Measurements from ENCODE around the gene C11orf24. TPM values are rescaled to one million over a fixed set of nuclear protein-coding genes. Genes with fewer than 3 reads are reported as not detected.
"Not testable (repeated sequence)": the region's sequence is repeated elsewhere in the genome, so short reads cannot be mapped to it uniquely, and the experiment has no call there.

Gene C11orf24
- total RNA-seq, 2 donors from 2014 or later, result 68.8 to 76.3 TPM

DNA sequence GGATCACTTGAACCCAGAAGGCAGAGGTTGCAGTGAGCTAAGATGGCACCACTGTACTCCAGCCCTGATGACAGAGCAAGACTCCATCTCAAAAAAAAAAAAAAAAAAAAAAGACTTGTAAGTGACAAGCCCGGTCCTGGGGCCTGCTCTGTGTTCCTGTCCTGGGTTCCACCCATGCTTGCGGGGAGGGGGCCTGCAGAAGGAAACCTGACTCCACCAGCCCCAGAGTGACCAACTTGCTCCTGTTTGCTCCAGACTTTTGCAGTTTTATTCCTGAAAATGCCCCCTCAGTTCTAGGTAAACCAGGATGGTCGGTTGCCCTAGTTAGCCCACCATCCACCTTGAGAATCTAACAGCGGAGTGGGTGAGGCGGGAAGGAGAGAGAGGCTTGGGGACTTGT is 30.5 kb upstream of the C11orf24 start:
- intact Hi-C loops (cut with DNase I, micrococcal nuclease), result loop anchor here in 1 of 2 donors (10.0 kb wide), 1 partner anchor 83 kb away; no protein-coding TSS in a partner anchor
- DNase-seq (no peak), ATAC-seq (no peak)

DNA sequence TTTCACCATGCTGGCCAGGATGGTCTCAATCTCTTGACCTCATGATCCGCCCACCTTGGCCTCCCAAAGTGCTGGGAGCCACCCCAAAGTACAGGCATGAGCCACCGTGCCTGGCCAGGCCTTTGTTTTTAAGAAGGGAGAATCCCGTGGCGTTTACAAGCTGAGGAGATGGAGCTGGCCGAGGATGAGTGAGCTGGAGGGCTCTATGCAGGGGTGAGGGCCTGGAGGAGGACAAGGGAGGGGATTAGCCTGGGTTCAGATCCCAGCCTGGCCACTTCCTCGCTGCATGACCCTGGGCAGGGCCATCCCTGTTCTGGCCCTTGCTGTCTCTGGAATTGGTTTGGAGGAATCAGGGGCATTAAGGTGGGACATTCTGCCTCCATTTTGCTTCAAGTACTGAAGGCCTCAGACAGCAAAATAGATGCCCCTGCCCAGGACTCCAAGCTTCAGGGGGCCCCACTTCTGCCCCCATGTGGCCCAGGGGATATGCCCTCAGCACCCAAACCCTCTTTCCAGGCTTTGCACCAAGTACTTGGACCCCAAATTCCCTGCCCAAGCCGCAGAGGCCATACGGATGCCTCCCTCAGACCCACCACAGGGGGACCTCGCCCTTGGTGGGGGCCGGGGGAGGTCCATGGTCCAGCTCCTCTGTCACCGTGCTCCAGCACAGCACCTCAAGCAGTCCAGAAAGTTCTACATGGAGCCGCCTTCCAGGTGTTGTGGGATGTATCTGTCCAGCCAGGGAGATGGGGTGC is 28.5 kb upstream of the C11orf24 start:
- no peak for ATAC-seq
- no peak for DNase-seq
- intact Hi-C loops (cut with DNase I, micrococcal nuclease), result loop anchor here in 1 of 2 donors (10.0 kb wide), 1 partner anchor 85 kb away; no protein-coding TSS in a partner anchor

DNA sequence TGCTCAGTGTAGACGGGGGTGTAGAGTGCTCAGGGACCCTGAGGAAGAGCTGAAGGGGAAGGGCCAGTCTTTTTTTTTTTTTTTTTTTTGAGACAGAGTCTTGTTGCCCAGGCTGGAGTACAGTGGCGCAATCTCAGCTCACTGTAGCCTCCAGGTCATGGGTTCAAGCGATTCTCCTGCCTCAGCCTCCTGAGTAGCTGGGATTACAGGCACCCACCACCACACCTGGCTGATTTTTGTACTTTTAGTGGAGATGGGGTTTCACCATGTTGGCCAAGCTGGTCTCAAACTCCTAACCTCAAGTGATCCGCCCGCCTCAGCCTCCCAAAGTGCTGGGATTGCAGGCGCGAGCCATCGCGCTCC is 27.7 kb upstream of the C11orf24 start:
- intact Hi-C loops (cut with DNase I, micrococcal nuclease), result loop anchor here in 1 of 2 donors (5.0 kb wide), 1 partner anchor 42 kb away; no protein-coding TSS in a partner anchor
- ATAC-seq, DNase-seq: not testable (repeated sequence)

DNA sequence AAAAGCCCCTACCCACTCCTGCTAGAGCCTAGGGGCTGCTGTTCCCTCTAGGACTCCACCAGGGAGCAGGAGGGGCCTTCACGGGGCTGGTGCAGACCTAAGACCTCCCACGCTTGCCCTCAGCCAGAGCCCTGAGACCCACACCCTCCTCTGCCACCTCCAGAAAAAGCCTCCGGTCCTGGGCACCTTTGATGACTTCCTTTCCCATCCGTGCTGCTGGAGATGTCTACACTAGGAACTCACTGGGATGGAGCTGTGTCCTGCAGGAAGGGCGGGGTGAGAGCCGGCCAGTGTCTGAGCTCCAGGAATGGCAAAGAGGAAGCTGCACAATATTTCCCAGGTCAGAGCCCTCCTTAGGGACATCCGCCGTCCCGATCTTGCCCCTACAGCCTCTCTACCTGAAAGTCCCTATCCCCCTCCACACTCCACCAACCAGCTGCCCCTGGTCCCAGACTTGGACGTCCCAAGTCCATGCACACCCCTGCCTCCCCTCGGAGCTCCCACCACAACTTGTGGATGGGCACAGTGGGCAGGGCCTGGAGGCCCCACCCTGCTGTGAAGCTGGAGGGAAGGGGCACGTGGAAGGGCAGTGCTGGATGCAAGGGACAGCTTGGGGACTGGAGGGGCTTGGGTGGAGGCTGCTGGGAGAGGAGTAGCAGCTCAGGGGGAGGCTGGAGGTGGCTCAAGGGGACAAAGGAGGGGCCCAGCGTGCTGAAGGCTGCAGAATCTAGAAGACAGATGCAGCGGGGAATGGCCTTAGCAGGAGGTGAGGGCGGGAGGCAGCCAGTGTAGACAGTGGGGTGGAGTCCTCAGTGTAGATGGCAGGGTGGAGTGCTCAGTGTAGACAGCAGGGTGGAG is 27.1 kb upstream of the C11orf24 start:
- ATAC-seq, result peak; percentile 56
- DNase-seq, result peak; percentile 59 to 71
- intact Hi-C loops (cut with DNase I, micrococcal nuclease), result loop anchor here in 1 of 2 donors (5.0 kb wide), 1 partner anchor 42 kb away; no protein-coding TSS in a partner anchor

DNA sequence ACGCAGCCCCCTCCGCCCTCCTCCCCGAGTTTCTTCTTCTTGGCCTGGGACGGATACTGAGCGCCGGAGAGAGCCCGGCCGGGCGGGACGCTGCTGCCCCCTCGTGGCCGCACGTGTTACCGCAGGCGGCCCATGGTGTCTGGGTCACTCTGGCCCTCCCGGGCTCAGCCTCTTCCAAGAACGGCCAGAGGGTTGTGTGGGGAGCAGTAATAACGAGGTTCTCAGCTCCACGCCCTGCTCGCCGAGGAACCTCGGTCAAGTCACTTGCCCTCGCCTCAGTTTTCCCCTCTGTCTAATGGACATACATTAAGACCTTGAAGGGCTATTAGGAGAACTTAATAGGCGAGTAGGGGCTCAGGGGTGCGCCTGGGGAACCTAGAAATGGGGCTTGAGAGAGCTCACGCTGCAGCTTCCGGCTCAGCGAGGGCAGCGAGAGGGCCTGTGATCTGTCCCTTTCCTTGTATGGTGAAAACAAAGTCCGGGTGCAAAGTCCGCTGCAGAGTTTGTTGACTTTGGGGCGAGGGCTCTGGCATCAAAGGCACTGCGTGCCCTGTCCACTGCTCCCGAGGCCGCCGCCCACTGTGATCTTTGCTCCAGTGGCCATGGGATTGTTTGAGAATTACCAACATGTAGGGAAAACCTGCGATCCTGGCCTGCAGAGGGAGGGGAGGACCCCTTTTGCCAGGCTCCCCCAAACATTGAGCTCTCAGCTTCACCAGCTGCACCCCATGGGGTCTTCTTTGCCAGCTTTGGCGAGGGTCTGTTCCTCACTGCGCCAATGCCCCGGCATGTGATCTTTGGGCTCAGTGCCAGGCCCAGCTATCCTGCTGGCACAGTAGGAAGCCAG is 26.3 kb upstream of the C11orf24 start:
- ATAC-seq (peak; percentile 77), DNase-seq (peak; percentile 90 to 94)
- intact Hi-C loops (cut with DNase I, micrococcal nuclease), result loop anchor here (2.0 to 5.0 kb wide), 2 partner anchors 41 kb away; no protein-coding TSS in a partner anchor

DNA sequence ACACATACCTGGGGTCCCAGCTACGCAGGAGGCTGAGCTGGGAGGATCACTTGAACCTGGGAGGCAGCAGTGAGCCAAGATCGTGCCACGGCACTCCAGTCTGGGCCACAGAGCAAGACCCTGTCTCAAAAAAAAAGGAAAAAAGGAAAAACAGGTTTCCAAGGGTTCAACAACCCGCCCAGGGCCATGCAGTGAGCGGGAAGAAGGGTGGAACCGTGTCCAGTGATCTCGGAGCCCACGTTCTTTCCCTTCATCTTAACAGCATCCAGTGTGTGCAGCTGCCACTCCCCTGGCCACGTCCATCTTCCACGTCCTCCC is 25.7 kb upstream of the C11orf24 start:
- DNase-seq (no peak), ATAC-seq (no peak)
- intact Hi-C loops (cut with DNase I, micrococcal nuclease), result loop anchor here (2.0 to 5.0 kb wide), 2 partner anchors 40 to 41 kb away; no protein-coding TSS in a partner anchor

DNA sequence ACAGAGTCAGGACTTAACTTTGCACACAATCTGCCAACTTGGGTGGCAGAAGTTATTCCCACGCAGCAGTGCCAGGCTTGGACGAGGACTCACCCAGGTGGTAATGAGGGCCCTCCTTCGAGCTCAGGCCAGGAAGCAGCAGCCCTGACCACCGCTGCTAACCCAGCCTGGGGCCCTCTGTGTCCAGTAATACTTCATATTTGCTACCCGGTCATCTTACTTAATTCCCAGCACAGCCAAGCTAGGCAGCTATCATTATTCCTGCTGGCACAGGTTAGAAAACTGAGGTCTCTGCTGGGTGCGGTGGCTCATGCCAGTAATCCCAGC is 25.2 kb upstream of the C11orf24 start:
- intact Hi-C loops (cut with DNase I, micrococcal nuclease), result loop anchor here (2.0 to 5.0 kb wide), 2 partner anchors 40 kb away; no protein-coding TSS in a partner anchor
- no peak for ATAC-seq

DNA sequence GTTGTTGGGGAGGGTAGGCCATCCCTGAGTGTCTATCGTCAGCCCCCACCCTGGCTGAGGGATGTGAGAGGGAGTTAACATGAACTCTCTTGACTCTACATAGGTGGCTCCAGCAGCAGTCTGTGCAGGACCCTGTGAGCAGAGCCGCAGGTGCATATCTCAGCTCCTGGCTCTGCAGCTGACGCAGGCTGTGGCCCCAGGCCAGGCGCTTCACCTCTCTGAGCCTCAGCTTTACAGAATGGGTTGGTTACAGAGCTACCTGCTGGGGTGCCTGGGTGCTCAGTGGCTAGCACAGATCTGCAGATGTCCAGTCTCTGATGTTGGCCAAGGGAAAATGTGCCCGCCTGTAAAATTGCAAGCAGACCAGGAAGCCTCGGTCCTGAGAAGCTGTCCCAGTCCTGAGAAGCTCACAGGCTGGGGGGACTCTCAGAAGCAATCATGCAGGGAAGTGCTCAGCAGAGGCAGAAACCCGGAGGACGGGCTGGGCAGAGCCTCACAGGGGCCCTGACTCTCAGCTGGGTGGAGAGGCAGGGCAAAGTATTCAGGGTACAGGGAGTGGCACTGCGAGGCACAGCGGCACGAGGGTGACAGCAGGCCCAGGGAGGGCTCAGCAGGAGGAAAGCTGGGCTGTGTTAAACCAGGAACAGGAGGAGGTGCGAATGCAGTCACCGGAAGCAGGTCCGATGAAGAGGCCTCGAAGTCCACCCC is 24.7 kb upstream of the C11orf24 start:
- intact Hi-C loops (cut with DNase I, micrococcal nuclease), result loop anchor here (2.0 to 5.0 kb wide), 2 partner anchors 39 to 40 kb away; no protein-coding TSS in a partner anchor
- ATAC-seq, result peak; percentile 63

More for the DNA sequence above, 25.2 kb upstream of the C11orf24 start:
- DNase-seq, result no peak

DNA sequence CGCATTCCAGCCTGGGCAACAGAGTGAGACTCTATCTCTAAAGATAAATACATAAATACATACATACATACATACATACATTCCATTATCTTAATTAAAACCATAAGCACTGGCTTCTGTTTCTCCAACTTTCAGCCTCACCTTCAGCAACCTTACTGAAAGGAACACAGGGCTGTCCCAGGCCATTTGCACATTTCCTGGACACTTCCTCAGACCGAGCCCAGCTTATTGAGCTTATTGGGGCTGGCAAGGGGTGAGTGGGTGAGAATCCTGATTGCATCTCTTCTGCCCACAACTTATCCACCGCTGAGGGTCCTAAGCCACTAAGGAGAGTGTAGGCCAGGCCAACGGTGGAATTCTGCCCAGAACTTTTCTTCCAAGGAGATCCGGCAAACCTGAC is 24.2 kb upstream of the C11orf24 start:
- intact Hi-C loops (cut with DNase I, micrococcal nuclease), result loop anchor here (2.0 to 5.0 kb wide), 2 partner anchors 39 kb away; no protein-coding TSS in a partner anchor
- DNase-seq (no peak), ATAC-seq (no peak)

More for the DNA sequence above, 24.7 kb upstream of the C11orf24 start:
- DNase-seq, result peak; percentile 58 to 71

DNA sequence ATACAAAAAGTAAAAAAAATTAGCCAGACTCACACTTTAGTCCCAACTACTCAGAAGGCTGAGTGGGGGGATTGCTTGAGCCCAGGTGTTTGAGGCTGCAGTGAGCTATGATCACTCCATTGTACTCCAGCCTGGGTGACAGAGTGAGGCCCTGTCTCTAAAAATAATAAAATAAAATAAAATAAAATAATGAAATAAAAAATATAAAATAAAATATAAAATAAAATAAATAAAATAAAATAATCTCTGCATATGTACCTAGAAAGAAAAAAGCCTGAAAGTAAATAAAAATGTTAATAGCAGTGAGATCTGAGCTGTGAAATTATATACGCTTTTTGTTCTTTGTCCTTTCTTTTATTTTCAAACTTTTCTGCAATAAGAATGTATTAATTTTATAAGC is 23.5 kb upstream of the C11orf24 start:
- intact Hi-C loops (cut with DNase I, micrococcal nuclease), result loop anchor here in 1 of 2 donors (5.0 kb wide), 1 partner anchor 38 kb away; no protein-coding TSS in a partner anchor
- ATAC-seq (no peak), DNase-seq (no peak)

DNA sequence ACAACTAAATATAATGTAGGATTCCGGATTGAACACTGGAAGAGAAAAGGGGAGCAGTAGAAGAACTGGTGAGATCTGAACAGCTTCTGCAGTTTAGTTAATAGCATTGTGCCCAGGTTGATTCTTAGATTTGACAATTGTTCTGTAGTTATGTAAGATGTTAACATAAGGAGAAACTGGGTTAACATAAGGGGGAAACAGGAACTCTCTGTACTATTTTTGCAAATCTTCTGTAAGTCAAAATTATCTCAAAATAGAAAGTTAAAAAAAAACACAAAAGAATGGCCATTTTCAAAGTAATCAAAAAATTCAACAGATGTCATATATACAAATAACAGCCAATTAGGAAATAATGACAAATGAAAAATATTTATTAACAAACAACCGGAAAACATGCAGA is 21.9 kb upstream of the C11orf24 start:
- no peak for ATAC-seq
- intact Hi-C loops (cut with DNase I, micrococcal nuclease), result no loop called here
- no peak for DNase-seq

DNA sequence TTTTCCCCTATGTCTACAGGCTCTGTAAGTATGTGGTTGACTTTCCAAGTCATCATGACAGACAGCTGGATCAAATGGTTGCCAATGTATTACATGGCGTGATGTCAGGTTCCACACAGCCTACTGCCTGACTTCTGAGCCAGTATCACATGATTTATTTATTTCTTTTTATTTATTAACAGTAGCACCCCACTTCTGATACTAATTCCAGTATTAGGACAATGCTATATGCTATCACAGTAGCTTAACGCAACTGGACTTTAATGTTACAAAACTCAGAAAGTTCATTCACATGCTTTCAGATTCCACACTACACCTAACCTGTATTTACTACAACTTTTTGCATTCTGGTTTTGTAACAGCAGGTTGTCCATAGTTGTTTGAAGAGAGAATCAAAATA is 17.7 kb upstream of the C11orf24 start:
- intact Hi-C loops (cut with DNase I, micrococcal nuclease), result no loop called here
- no peak for DNase-seq
- ATAC-seq, result no peak

DNA sequence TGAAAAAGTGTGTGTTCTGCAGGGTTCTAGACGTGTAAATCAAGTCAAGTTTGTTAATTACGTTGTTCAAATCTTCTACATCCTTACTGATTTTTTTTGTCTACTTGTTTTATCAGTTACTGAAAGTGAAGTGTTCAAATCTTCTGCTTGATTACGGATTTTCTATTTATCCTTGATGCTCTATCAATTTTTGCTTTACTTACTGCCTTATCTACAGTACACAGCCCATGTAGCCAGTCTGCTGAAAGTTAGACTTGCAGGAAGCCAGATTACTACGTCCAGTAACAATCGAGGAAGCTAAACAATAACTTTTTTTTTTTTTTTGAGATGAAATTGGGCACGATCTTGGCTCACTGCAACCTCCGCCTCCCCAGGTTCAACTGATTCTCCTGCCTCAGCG is 15.6 kb upstream of the C11orf24 start:
- DNase-seq (no peak), ATAC-seq (no peak)
- intact Hi-C loops (cut with DNase I, micrococcal nuclease), result no loop called here

DNA sequence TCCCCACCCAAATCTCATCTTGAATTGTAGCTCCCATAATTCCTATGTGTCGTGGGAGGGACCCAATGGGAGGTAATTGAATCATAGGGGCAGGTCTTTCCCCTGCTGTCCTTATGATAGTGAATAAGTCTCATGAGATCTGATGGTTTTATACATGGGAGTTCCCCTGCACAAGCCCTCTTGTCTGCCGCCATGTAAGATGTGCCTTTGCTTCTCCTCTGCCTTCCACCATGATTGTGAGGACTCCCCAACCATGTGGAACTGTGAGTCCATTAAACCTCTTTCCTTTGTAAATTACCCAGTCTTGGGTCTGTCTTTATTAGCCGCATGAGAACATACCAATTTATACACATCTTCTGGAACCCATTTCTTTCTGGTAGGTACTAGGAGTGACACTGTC is 12.8 kb upstream of the C11orf24 start:
- intact Hi-C loops (cut with DNase I, micrococcal nuclease); ATAC-seq; DNase-seq: not testable (repeated sequence)

DNA sequence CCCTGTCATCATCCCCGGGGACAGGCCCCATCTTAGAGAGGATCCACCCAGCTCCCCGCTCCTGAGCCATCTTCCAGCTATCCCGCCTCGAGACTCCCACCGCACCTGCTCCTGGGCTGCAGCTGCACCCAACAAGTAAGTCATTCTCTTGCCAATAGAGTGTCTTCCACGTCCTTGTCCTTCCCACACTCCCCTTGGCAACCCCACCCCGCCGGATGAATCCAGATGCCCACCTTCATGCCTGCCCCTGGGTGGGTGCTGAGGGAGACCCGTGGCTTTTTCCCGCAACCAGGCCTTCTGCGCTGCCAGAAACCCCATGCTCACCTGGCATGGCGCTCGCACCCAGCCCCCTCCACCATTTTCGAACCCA is 11.1 kb upstream of the C11orf24 start:
- intact Hi-C loops (cut with DNase I, micrococcal nuclease), result no loop called here
- DNase-seq (no peak), ATAC-seq (no peak)

DNA sequence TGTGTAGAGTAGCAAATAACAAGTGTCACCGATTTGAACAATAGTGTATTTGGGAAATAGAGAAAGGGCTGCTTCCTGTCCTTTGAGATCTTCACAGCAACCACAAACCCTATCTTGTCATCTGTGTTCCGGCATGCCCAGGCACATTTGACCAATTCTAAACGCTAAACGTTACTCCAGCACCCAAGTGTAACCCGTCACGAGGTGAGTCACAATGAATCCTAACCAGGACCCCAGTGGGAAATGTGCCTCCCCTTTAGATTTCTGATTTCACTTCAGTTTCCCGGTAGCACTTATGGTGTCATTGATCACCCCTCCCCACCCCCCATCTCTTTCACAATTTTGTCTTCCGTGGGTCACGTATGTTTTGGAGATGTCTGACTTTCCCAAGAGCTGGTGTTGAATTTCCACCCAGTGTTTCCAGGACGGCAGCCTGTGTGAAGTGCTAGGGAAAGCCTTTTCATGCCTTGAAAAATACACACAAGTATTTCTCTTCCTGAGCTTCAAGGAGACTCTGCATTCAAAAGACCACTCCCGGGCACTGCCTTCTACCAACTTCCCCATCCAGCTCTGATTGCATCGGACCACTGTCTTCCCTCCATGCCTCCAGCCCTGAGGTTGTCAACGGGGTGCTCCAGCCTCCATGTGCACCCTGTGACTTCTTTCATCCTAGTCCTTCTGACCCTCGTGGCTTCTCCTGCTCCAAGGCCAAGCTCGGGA is 10.5 kb upstream of the C11orf24 start:
- DNase-seq, result no peak
- ATAC-seq, result no peak
- intact Hi-C loops (cut with DNase I, micrococcal nuclease), result no loop called here

DNA sequence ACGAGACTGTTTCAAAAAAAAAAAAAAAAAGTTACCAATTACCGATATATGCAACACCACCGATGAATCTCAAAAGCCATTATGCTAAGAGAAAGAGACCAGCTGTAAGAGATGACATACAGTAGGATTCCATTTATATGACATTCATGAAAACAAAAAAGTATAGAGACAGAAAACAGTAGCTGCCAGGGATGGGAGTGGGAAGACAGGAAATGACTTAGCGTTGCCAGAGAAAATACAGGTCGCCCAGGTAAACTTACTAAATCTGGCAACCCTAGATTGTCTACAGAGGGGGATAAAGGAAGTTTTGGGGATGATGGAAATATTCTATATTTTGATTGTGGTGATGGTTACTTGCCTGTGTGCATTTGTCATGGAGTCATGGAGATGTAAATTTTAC is 7.9 kb upstream of the C11orf24 start:
- no peak for DNase-seq
- no peak for ATAC-seq
- intact Hi-C loops (cut with DNase I, micrococcal nuclease), result no loop called here

DNA sequence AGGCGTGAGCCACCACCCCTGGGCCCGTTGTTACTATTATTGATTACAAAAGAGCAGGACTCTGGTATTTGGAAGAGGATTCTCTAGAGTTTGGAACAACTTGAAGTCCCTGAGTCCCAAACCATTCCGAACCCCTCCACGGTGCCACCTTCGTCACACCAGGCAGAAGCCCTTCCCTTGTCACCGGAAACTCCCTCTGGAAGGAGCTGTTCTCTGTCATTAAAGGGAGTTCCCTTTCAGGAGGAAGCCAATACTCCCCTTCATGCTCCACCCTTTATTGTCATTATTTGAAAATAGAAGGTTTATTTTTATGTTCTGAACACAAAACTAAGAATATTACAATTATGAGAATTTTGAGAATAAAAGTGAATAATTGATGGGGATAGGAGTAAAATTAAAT is 5.1 kb upstream of the C11orf24 start:
- no peak for DNase-seq
- no peak for ATAC-seq
- intact Hi-C loops (cut with DNase I, micrococcal nuclease), result no loop called here
